ENCODE data around the gene VPS45.
"Not testable (repeated sequence)": the region's sequence is repeated elsewhere in the genome, so short reads cannot be mapped to it uniquely, and the experiment has no call there.

Gene VPS45

DNA sequence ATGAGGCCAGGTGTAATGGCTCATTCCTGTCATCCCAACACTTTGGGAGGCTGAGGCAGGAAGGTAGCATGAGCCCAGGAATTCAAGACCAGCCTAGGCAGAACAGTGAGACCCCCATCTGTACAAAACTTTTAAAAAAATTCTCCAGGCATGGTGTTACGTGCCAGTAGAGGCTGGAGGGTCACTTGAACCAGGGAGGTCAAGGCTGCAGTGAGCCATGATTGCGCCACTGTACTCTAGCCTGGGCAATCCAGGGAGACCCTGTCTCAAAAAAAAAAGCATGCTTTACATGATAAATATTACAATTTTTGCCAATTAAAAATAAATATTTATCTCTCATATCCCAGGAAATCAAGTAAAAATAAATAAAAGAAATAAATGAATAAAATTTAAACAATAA is 17.6 kb upstream of the VPS45 start:
- Histone ChIP-seq H3K4me3 (no peak overlapping the region), H3K27ac (no peak overlapping the region), H3K9me3 (ENCODE audit: low read depth, low read length) (no peaks in the 10 kb centered on the region), H3K36me3 (ENCODE audit: insufficient read depth, low read length) (no peaks in the 10 kb centered on the region), H3K9ac (ENCODE audit: insufficient read length) (no peak overlapping the region)
- TF ChIP-seq EZH2 (IDR thresholded peaks at IDR 0.05): no peak
- no peak for TF ChIP-seq FOXP2 (optimal IDR thresholded peaks at IDR 0.05; ENCODE audit: control extremely low read depth, extremely low read length, insufficient read depth)
- TF ChIP-seq POLR2AphosphoS5 (IDR thresholded peaks at IDR 0.05; ENCODE audit: borderline replicate concordance, low read depth, low read length): no peak
- DNase-seq (ENCODE audit: low read depth, low spot score): no peak

DNA sequence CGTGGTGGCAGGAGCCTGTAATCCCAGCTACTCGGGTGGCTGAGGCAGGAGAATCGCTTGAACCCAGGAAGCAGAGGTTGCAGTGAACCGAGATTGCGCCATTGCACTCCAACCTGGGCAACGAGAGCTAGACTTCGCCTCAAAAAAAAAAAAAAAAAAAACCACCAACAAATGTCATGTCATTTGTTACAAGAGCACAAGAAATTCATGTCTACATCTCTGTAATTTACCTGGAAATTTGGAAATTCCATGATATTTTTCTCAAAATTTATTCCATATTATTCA is 16.5 kb upstream of the VPS45 start:
- Histone ChIP-seq H3K4me3 (no peak overlapping the region), H3K9me3 (ENCODE audit: low read depth, low read length) (no peaks in the 10 kb centered on the region), H3K36me3 (ENCODE audit: insufficient read depth, low read length) (no peaks in the 10 kb centered on the region), H3K9ac (ENCODE audit: insufficient read length) (no peak overlapping the region), H3K27ac (no peak overlapping the region)
- DNase-seq (ENCODE audit: low read depth, low spot score): no peak
- no peak for TF ChIP-seq POLR2AphosphoS5 (IDR thresholded peaks at IDR 0.05; ENCODE audit: borderline replicate concordance, low read depth, low read length)
- no peak for TF ChIP-seq EZH2 (IDR thresholded peaks at IDR 0.05)
- no peak for TF ChIP-seq FOXP2 (optimal IDR thresholded peaks at IDR 0.05; ENCODE audit: control extremely low read depth, extremely low read length, insufficient read depth)

DNA sequence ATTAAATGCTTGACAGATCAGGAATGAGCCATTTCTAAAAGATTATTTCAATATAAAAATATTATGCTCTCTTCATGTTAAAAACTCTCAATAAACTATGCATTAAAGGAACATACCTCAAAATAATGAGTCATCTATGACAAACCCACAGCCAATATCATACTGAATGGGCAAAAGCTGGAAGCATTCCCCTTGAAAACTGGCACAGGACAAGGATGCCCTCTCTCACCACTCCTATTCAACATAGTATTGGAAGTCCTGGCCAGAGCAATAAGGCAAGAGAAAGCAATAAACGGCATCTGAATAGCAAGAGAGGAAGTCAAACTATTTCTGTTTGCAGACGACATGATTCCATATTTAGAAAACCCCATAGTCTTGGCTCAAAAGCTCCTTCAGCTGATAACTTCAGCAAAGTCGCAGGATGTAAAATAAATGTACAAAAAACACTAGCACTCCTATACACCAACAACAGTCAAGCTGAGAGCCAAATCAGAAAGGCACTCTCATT is 15.6 kb upstream of the VPS45 start:
- H3K27ac ChIP-seq; H3K9me3 ChIP-seq (ENCODE audit: low read depth, low read length); H3K36me3 ChIP-seq (ENCODE audit: insufficient read depth, low read length); H3K9ac ChIP-seq (ENCODE audit: insufficient read length); H3K4me3 ChIP-seq; DNase-seq (ENCODE audit: low read depth, low spot score): not testable (repeated sequence)

DNA sequence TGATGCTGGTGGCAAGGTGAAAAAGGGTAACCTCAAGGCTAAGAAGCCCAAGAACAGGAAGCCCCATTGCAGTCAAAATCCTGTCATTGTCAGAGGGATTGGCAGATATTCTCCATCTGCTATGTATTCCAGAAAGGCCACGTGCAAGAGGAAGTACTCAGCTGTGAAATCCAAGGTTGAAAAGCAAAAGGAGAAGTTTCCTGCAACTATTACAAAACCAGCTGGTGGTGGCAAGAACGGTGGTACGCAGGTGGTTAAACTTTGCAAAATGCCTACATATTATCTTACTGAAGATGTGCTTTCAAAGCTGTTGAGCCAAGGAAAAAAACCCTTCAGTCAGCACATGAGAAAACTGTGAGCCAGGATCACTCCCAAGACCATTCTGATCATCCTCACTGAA is 13.7 kb upstream of the VPS45 start:
- Histone ChIP-seq H3K4me3 (no peak overlapping the region), H3K27ac (no peak overlapping the region), H3K9me3 (ENCODE audit: low read depth, low read length) (no peaks in the 10 kb centered on the region), H3K9ac (ENCODE audit: insufficient read length) (no peak overlapping the region), H3K36me3 (ENCODE audit: insufficient read depth, low read length) (no peaks in the 10 kb centered on the region)
- no peak for DNase-seq (ENCODE audit: low read depth, low spot score)
- TF ChIP-seq EZH2 (IDR thresholded peaks at IDR 0.05): no peak
- TF ChIP-seq POLR2AphosphoS5 (IDR thresholded peaks at IDR 0.05; ENCODE audit: borderline replicate concordance, low read depth, low read length): no peak
- no peak for TF ChIP-seq FOXP2 (optimal IDR thresholded peaks at IDR 0.05; ENCODE audit: control extremely low read depth, extremely low read length, insufficient read depth)

DNA sequence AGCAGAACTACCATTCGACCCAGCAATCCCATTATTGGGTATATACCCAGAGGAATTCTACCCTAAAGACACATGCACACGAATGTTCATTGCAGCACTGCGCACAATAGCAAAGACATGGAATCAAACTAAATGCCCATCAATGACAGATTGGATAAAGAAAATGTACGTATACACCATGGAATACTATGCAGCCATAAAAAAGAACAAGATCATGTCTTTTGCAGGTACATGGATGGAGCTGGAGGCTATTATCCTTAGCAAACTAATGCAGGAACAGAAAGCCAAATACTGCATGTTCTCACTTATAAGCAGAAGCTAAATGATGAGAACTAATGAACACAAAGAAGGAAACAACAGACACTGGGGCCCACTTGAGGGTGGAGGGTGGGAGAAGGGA is 12.1 kb upstream of the VPS45 start:
- DNase-seq (ENCODE audit: low read depth, low spot score); H3K36me3 ChIP-seq (ENCODE audit: insufficient read depth, low read length); H3K9ac ChIP-seq (ENCODE audit: insufficient read length); H3K27ac ChIP-seq; H3K4me3 ChIP-seq; H3K9me3 ChIP-seq (ENCODE audit: low read depth, low read length): not testable (repeated sequence)

DNA sequence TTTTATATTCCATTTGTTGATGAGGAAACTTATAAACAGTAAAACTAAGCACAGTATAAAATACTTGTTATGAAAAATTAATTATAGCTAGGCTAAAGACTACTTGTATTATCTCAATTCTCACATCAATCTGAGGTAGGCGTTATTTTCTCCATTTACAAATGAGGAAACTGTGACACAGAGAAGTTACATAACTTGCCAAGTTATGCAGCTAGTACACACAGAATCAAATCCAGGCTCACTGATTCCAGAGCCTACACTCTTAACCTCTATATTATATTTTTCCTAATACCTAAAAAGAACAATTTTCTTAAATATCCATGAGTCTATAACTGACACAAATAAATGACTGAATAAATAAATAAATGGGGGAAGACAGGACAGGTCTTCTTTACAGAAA is 11.2 kb upstream of the VPS45 start:
- Histone ChIP-seq H3K4me3 (no peak overlapping the region), H3K9me3 (ENCODE audit: low read depth, low read length) (no peaks in the 10 kb centered on the region), H3K27ac (no peak overlapping the region), H3K9ac (ENCODE audit: insufficient read length) (no peak overlapping the region), H3K36me3 (ENCODE audit: insufficient read depth, low read length) (no peaks in the 10 kb centered on the region)
- TF ChIP-seq POLR2AphosphoS5 (IDR thresholded peaks at IDR 0.05; ENCODE audit: borderline replicate concordance, low read depth, low read length) (no peak), FOXP2 (optimal IDR thresholded peaks at IDR 0.05; ENCODE audit: control extremely low read depth, extremely low read length, insufficient read depth) (no peak), EZH2 (IDR thresholded peaks at IDR 0.05) (no peak)
- no peak for DNase-seq (ENCODE audit: low read depth, low spot score)

DNA sequence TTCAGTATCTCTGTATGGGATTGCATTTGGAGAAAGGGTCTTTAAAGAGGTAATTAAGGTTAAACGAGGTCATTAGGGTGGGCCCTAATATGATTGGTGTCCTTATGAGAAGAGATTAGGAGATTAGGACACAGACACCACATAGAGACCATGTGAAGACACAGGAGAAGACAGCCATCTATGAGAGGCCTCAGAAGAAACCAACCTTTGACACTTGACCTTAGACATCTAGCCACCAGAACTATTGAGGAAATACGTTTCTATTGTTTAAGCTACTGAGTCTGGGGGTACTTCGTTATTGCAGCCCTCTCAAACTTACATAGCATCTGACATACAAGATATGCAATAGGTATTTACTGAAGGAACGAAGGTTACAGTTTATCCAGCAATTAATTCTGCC is 7.3 kb upstream of the VPS45 start:
- Histone ChIP-seq H3K9me3 (ENCODE audit: low read depth, low read length) (no peaks in the 10 kb centered on the region), H3K36me3 (ENCODE audit: insufficient read depth, low read length) (no peaks in the 10 kb centered on the region), H3K4me3 (no peak overlapping the region), H3K9ac (ENCODE audit: insufficient read length) (no peak overlapping the region), H3K27ac (no peak overlapping the region)
- TF ChIP-seq EZH2 (IDR thresholded peaks at IDR 0.05): no peak
- TF ChIP-seq FOXP2 (optimal IDR thresholded peaks at IDR 0.05; ENCODE audit: control extremely low read depth, extremely low read length, insufficient read depth): no peak
- no peak for TF ChIP-seq POLR2AphosphoS5 (IDR thresholded peaks at IDR 0.05; ENCODE audit: borderline replicate concordance, low read depth, low read length)
- DNase-seq (ENCODE audit: low read depth, low spot score): no peak

DNA sequence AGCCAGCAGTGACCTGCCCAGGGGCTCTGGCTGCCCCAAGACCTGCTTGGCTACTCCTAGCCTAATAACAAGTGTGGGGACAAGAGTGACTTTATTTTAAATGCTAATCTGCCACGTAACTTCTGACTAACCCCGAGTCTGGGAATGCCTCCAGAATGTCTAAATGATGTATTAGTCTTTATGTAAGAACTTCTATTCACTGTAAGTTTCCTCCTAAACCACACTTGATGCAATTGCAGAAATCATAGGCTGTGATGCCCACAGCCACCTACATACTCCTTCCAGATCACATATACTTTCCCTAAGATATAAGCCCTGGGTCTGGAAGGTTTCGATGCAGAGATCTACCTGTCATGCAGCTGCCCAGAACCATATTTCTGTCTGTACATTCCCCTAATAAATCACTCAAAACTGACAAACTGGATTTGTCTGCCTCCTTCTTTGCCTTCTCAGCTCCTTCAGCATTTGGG is 5.9 kb upstream of the VPS45 start:
- no peak for DNase-seq (ENCODE audit: low read depth, low spot score)
- no peak overlapping the region for H3K27ac ChIP-seq
- no peak for TF ChIP-seq POLR2AphosphoS5 (IDR thresholded peaks at IDR 0.05; ENCODE audit: borderline replicate concordance, low read depth, low read length)

DNA sequence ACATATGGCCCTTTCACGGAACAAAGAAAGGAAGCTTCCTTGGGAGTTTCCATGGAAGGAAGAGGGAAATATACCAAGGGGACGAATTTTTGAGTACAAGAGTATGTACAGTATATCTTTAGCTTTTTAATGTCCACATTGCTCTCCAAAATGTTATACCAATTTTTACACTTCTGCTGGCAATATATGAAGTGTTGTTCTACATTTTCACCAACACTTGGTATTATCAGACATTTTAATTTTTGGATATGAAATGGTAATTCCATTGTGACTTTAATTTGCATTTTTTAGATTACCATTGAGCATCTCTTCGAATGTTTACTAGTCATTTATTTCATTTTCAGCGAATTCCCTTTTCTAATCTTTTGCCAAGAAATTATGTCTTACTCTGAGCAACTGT is 5.5 kb upstream of the VPS45 start:
- Histone ChIP-seq H3K9ac (ENCODE audit: insufficient read length) (no peak overlapping the region), H3K36me3 (ENCODE audit: insufficient read depth, low read length) (no peaks in the 10 kb centered on the region), H3K9me3 (ENCODE audit: low read depth, low read length) (no peaks in the 10 kb centered on the region), H3K4me3 (no peak overlapping the region), H3K27ac (no peak overlapping the region)
- no peak for DNase-seq (ENCODE audit: low read depth, low spot score)
- TF ChIP-seq POLR2AphosphoS5 (IDR thresholded peaks at IDR 0.05; ENCODE audit: borderline replicate concordance, low read depth, low read length) (no peak), FOXP2 (optimal IDR thresholded peaks at IDR 0.05; ENCODE audit: control extremely low read depth, extremely low read length, insufficient read depth) (no peak), EZH2 (IDR thresholded peaks at IDR 0.05) (no peak)

More for the DNA sequence above, 5.9 kb upstream of the VPS45 start:
- H3K4me3 ChIP-seq: no peak overlapping the region
- H3K9ac ChIP-seq (ENCODE audit: insufficient read length): no peak overlapping the region
- H3K36me3 ChIP-seq (ENCODE audit: insufficient read depth, low read length): no peaks in the 10 kb centered on the region
- no peaks in the 10 kb centered on the region for H3K9me3 ChIP-seq (ENCODE audit: low read depth, low read length)

All from SK-N-MC (cell line).